Mammary epithelial cell (primary cell): ENCODE measurements around the gene GPBP1L1.

Experiments used
- CTCF ChIP-seq, 2 donors: IDR thresholded peaks in 1 of 2; conservative IDR thresholded peaks in 1 of 2; 2 replicates each; pipeline ENCODE4 v1.5.1; 2011 to 2012; ENCODE audit warnings: inconsistent platforms in 2 of 2, low read length in 2 of 2, mild to moderate bottlenecking in 2 of 2, control low read depth in 1 of 2, low read depth in 1 of 2; ENCODE audit not compliant: insufficient read depth in 1 of 2; ENCODE audit errors: extremely low read depth in 1 of 2
- EZH2 ChIP-seq: IDR thresholded peaks from 2 replicates; pipeline ENCODE4 v1.6.1; 2012; ENCODE audit warnings: low read length, inconsistent platforms, borderline replicate concordance

- TF ChIP-seq CTCF (conservative IDR thresholded peaks at IDR 0.05 in 1 of 2, IDR thresholded peaks at IDR 0.05 in 1 of 2; ENCODE audit: extremely low read depth in 1 of 2, insufficient read depth in 1 of 2, low read depth in 1 of 2, low read length in 2 of 2) (no peak), EZH2 (no peak)
Observed at GRCh38 chr1:45716700-45717099, 30.4 kb upstream of the GPBP1L1 start.
